HL-60 (cell line): ENCODE measurements around the gene ETFBKMT.

Experiments
- DNase-seq, 2 experiments: peaks; one replicate each; pipeline ENCODE4 v3.0.0-alpha.2; 2010 to 2020; ENCODE audit warnings: low read depth in 1 of 2, low spot score in 1 of 2
- H3K27ac ChIP-seq: fragments of 250-450 bp; sonication (Bioruptor Pico); replicated peaks from 2 replicates; pipeline ENCODE4 v1.5.1; 2020; ENCODE audit warnings: mild to moderate bottlenecking, moderate library complexity
- H3K27me3 ChIP-seq: fragments of 250-450 bp; sonication (Bioruptor Pico); 2 replicates; pipeline ENCODE4 v1.5.1; 2021; ENCODE audit warnings: mild to moderate bottlenecking, moderate library complexity; ENCODE audit not compliant: insufficient read depth, poor library complexity, severe bottlenecking
- H3K4me3 ChIP-seq: replicated peaks from 2 replicates; pipeline ENCODE4 v1.5.1; 2011; ENCODE audit warnings: mild to moderate bottlenecking, control low read depth, low read length; ENCODE audit not compliant: insufficient read depth
- GABPA ChIP-seq: IDR thresholded peaks from 2 replicates; pipeline ENCODE4 v1.6.1; 2012; ENCODE audit warnings: low read depth
- POLR2AphosphoS5 ChIP-seq: IDR thresholded peaks from 2 replicates; pipeline ENCODE4 v1.6.1; 2012; ENCODE audit warnings: low read depth
- SPI1 ChIP-seq: IDR thresholded peaks from 2 replicates; pipeline ENCODE4 v1.6.1; 2012; ENCODE audit warnings: low read depth, mild to moderate bottlenecking, borderline replicate concordance
- TF ChIP-seq, protein P1 (sequence below): IDR thresholded peaks from 2 replicates; pipeline ENCODE4 v1.6.1; 2012; ENCODE audit warnings: low read depth; ENCODE audit not compliant: insufficient replicate concordance
- TF ChIP-seq, protein P2 (sequence below): IDR thresholded peaks from one replicate; pipeline ENCODE4 v1.5.1; 2011; ENCODE audit warnings: low read length, control low read depth, inconsistent platforms; ENCODE audit not compliant: insufficient read depth

The ETFBKMT gene

DNA sequence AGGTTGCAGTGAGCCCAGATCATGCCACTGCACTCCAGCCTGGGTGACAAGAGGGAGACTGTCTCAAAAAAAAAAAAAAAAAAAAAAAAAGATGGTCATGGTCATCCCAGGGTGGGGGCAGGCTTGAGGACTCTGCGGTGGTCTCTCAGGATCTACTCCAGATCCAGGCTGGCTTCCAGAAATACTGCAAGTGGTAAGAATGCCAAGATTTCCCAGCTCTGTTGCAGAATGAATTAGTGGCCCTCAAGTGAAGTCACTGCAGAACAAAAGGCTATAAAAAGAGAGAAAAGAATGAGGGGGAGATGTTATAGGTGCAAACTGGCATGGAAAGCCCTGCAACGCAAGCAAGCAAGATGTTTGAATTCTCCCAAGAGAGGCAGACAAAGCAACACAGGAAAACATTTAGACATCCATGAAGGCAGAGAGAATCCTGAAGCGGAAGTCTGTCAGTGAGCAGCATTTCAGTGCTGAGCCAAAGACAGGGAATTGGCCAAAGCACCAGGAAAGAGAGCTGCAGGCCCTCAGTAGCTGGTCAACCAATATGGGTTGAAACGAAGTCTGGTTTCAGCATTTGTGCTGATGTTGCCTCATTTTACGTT lies 31.9 kb upstream of the ETFBKMT start:
- no peak overlapping the region for H3K27ac ChIP-seq
- TF ChIP-seq, protein P1, sequence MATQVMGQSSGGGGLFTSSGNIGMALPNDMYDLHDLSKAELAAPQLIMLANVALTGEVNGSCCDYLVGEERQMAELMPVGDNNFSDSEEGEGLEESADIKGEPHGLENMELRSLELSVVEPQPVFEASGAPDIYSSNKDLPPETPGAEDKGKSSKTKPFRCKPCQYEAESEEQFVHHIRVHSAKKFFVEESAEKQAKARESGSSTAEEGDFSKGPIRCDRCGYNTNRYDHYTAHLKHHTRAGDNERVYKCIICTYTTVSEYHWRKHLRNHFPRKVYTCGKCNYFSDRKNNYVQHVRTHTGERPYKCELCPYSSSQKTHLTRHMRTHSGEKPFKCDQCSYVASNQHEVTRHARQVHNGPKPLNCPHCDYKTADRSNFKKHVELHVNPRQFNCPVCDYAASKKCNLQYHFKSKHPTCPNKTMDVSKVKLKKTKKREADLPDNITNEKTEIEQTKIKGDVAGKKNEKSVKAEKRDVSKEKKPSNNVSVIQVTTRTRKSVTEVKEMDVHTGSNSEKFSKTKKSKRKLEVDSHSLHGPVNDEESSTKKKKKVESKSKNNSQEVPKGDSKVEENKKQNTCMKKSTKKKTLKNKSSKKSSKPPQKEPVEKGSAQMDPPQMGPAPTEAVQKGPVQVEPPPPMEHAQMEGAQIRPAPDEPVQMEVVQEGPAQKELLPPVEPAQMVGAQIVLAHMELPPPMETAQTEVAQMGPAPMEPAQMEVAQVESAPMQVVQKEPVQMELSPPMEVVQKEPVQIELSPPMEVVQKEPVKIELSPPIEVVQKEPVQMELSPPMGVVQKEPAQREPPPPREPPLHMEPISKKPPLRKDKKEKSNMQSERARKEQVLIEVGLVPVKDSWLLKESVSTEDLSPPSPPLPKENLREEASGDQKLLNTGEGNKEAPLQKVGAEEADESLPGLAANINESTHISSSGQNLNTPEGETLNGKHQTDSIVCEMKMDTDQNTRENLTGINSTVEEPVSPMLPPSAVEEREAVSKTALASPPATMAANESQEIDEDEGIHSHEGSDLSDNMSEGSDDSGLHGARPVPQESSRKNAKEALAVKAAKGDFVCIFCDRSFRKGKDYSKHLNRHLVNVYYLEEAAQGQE, result no peak
- no peak for TF ChIP-seq SPI1
- no peak for TF ChIP-seq GABPA
- no peak for TF ChIP-seq POLR2AphosphoS5
- TF ChIP-seq, protein P2, sequence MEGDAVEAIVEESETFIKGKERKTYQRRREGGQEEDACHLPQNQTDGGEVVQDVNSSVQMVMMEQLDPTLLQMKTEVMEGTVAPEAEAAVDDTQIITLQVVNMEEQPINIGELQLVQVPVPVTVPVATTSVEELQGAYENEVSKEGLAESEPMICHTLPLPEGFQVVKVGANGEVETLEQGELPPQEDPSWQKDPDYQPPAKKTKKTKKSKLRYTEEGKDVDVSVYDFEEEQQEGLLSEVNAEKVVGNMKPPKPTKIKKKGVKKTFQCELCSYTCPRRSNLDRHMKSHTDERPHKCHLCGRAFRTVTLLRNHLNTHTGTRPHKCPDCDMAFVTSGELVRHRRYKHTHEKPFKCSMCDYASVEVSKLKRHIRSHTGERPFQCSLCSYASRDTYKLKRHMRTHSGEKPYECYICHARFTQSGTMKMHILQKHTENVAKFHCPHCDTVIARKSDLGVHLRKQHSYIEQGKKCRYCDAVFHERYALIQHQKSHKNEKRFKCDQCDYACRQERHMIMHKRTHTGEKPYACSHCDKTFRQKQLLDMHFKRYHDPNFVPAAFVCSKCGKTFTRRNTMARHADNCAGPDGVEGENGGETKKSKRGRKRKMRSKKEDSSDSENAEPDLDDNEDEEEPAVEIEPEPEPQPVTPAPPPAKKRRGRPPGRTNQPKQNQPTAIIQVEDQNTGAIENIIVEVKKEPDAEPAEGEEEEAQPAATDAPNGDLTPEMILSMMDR, result no peak
- H3K4me3 ChIP-seq, result no peak overlapping the region
- DNase-seq, result no peak
- no peaks in the 10 kb centered on the region for H3K27me3 ChIP-seq

DNA sequence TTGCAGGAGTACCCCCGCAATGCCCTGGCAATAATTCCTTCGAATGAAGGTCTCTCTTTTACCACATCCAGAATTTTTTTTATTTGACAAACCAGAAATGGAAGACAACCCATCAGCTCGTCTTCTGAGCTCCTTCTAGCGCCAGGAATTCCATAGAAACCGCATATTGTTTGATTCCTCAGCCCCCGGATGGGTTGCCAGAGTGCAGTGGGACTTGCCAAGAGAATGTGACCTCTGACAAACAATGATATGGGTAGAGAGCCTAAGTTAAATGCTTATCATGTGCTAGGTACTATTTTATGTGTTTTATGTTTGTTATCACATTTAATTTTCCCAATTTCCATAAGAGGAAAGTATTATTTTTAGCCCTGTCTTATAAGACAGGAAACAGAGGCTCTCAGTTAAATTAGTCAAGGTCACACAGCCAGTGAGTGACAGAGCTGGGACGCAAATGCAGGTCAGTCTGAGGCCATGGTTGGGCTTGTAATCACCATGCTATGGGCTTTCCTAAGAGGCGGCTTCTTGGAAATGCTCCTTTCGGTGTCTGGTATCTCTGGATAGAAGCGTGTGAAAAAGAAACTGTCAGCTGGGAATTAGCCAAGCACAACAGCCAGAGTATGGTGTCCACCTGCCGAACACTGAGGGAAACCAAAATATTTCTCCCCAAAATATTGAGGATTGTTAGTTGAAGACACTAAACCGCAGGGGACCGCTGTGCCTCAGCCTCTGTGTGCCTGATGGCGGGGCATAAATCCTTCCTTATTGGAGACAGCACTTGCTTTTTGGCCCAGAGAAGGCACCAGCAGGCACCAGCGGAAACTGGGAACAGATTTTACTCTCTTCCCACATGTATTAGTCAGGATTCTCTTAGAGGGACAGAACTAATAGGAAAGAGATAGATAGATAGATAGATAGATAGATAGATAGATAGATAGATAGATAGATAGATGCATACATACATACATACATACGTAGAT lies 29.4 kb upstream of the ETFBKMT start:
- H3K27me3 ChIP-seq, result no peaks in the 10 kb centered on the region
- no peak for DNase-seq
- H3K4me3 ChIP-seq, result no peak overlapping the region
- no peak overlapping the region for H3K27ac ChIP-seq
- TF ChIP-seq, protein P2, result no peak
- TF ChIP-seq, protein P1, result no peak

DNA sequence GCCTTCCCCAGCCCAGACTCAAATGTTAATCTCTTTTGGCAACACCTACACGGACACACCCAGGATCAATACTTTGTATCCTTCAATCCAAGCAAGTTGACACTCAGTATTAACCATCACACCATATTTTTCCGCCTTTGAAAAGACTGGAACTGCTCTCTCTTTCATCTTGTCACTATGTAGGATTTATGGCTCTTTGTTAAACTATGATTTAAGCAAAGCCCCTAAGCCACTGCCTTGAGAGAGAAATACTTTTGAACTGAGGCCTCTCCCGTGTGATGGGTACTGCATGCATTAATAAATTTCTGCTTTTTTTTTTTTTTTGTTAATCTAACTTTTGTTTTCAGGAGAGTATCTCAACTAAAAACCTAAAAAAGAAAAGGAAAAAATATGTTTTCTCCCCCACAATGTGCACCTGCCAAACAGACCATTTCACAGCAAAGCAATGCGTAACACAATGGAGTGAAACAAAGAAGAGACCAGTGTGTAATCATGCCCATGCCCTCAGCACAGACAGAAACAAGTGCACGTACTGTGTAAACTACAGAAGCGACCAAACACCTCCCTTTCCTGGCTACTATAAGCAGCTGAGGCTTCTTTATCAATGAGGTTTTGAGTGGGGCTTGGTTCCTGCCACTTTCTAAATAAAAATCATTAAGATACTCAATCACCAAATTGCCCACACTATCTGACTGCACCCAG lies 28.3 kb upstream of the ETFBKMT start:
- Histone ChIP-seq H3K4me3 (no peak overlapping the region), H3K27ac (no peak overlapping the region), H3K27me3 (no peaks in the 10 kb centered on the region)
- no peak for TF ChIP-seq POLR2AphosphoS5
- no peak for TF ChIP-seq GABPA
- no peak for TF ChIP-seq SPI1
- TF ChIP-seq, protein P2, result no peak
- TF ChIP-seq, protein P1, result no peak
- no peak for DNase-seq
